ENCODE results near the gene FAM169A.

The FAM169A gene

DNA sequence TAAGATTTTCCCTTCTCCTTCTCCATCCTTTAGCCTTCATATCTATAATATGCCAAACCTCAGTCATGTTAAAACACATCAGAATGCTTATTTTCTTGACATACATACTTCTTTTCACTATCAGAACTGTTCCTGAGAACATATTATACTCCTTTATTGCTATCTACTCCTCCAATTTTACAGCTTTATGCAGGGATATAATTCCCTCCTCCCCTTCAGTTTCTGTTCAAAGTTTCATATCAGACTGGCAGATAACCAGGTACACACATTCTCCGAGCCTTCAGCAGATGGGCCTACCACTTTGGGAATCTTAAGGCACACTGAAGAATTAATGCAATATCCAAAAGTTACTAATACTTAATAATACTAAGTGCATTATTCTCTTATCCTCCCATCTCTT is 29.1 kb downstream of the FAM169A start:
- no peaks in the 10 kb centered on the region for H3K27me3 ChIP-seq
- H3K36me3 ChIP-seq = no peaks in the 10 kb centered on the region
- TF ChIP-seq, protein P1, sequence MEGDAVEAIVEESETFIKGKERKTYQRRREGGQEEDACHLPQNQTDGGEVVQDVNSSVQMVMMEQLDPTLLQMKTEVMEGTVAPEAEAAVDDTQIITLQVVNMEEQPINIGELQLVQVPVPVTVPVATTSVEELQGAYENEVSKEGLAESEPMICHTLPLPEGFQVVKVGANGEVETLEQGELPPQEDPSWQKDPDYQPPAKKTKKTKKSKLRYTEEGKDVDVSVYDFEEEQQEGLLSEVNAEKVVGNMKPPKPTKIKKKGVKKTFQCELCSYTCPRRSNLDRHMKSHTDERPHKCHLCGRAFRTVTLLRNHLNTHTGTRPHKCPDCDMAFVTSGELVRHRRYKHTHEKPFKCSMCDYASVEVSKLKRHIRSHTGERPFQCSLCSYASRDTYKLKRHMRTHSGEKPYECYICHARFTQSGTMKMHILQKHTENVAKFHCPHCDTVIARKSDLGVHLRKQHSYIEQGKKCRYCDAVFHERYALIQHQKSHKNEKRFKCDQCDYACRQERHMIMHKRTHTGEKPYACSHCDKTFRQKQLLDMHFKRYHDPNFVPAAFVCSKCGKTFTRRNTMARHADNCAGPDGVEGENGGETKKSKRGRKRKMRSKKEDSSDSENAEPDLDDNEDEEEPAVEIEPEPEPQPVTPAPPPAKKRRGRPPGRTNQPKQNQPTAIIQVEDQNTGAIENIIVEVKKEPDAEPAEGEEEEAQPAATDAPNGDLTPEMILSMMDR (IDR thresholded peaks at IDR 0.05) = no peak
- peaks cover 11% of the 10 kb centered on the region for H3K9me3 ChIP-seq
- no peaks in the 10 kb centered on the region for H3K4me1 ChIP-seq (ENCODE audit: control insufficient read depth in 1 of 2, insufficient read depth in 1 of 2, low read depth in 1 of 2, low read length in 1 of 2)
- no peak overlapping the region for H3K4me3 ChIP-seq (ENCODE audit: low read depth in 1 of 2, low read length in 1 of 2)
- no peak overlapping the region for H3K27ac ChIP-seq

DNA sequence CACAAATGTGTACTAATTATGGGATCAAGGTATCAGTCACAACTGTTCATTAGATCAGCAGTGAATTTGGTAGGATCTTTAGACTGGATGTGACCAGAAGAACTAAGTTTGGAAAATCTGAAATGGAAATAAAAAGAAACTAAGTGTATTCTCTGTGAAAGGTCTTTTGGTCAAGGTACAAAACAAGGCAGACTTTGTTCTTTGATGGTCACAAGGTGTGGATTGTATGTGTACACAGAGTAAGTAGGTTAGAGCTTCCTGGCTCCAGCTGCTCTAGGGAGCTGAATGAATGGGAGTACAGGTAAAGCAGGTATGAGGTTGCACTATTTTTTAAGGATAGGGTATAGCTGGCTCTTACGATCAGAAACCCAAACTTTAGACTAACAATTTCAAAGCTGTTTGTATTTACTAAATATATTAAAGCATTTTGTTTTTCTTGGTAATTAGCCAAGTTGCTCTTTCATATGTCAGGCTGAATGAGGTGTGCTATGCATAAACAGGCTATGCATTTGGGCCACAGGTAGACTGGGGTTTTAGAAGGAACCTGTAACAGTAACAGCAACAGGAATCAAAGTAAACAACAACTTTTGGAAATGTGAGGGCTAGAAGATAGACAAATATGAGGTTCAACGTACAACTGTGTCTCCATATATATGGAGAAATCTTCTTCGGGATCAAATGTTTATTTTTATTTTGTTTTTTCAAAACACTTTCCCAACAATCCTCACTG is 32.5 kb downstream of the FAM169A start:
- Histone ChIP-seq H3K4me1 (ENCODE audit: control insufficient read depth in 1 of 2, insufficient read depth in 1 of 2, low read depth in 1 of 2, low read length in 1 of 2) (no peaks in the 10 kb centered on the region), H3K9me3 (peaks cover 5% of the 10 kb centered on the region), H3K27ac (no peak overlapping the region), H3K36me3 (no peaks in the 10 kb centered on the region), H3K4me3 (ENCODE audit: low read depth in 1 of 2, low read length in 1 of 2) (no peak overlapping the region), H3K27me3 (no peaks in the 10 kb centered on the region)
- TF ChIP-seq, protein P1 (IDR thresholded peaks at IDR 0.05) = no peak

DNA sequence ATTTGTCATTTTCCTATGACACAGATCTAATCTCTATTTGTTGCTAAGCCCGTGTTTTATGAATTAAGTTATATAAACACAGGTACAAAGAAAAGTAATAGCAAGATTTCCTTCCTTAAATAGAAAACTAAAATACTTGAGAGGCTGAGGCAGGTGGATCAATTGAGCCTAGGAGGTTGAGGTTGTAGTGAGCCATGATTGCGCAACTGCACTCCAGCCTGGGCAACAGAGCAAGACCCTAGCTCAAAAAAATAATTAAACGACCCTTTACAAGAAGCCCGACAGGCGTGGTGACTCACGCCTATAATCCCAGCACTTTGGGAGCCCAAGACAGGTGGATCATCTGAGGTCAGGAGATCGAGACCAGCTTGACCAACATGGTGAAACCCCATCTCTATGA is 36.8 kb downstream of the FAM169A start:
- H3K27ac ChIP-seq = no peak overlapping the region
- H3K36me3 ChIP-seq = no peaks in the 10 kb centered on the region
- no peaks in the 10 kb centered on the region for H3K4me1 ChIP-seq (ENCODE audit: control insufficient read depth in 1 of 2, insufficient read depth in 1 of 2, low read depth in 1 of 2, low read length in 1 of 2)
- H3K9me3 ChIP-seq = no peaks in the 10 kb centered on the region
- H3K27me3 ChIP-seq = no peaks in the 10 kb centered on the region
- H3K4me3 ChIP-seq (ENCODE audit: low read depth in 1 of 2, low read length in 1 of 2) = no peak overlapping the region
- TF ChIP-seq, protein P1 (IDR thresholded peaks at IDR 0.05) = no peak

DNA sequence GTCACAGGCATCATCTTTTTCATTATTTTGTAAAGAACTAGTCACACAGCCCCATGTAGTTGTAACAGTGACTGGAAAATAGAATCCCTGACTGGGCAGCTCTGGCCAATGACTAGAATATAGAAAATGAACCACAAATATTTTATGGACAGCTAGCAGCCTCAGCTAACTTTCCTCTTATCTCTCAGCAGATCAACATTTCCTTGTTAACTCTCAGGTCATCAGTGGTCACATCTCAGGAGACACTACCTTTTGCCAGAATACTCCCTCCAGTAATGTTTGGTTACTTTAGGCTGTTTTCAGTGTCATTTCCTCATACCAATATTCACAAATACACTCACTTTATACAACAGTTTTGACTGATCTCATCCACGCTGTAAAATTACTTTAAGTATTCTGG is 43.9 kb downstream of the FAM169A start:
- H3K27ac ChIP-seq = no peak overlapping the region

DNA sequence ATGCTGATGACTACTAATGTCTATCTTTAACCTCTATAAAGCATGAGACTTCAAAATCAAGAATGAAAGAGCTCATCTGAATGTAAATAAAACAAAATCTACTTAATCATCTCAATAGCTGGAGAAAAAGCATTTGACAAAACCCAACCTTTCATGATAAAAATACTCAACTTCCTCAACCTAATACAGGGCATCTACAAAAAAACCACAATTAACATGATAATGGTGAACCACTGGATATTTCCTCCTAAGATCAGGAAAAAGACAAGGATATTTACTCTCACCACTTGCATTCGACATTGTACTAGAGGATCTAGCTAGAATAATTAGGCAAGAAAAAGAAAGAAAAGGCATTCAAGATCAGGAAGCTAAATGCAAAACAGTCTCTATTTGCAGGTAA is 49.3 kb downstream of the FAM169A start:
- Histone ChIP-seq H3K27me3 (no peaks in the 10 kb centered on the region), H3K4me1 (ENCODE audit: control insufficient read depth in 1 of 2, insufficient read depth in 1 of 2, low read depth in 1 of 2, low read length in 1 of 2) (no peaks in the 10 kb centered on the region), H3K36me3 (no peaks in the 10 kb centered on the region), H3K9me3 (no peaks in the 10 kb centered on the region), H3K27ac (no peak overlapping the region), H3K4me3 (ENCODE audit: low read depth in 1 of 2, low read length in 1 of 2) (no peak overlapping the region)
- TF ChIP-seq, protein P1 (IDR thresholded peaks at IDR 0.05) = no peak

More for the DNA sequence above, 43.9 kb downstream of the FAM169A start:
- no peaks in the 10 kb centered on the region for H3K36me3 ChIP-seq
- no peaks in the 10 kb centered on the region for H3K9me3 ChIP-seq
- TF ChIP-seq, protein P1 (IDR thresholded peaks at IDR 0.05) = no peak
- no peak overlapping the region for H3K4me3 ChIP-seq (ENCODE audit: low read depth in 1 of 2, low read length in 1 of 2)
- H3K4me1 ChIP-seq (ENCODE audit: control insufficient read depth in 1 of 2, insufficient read depth in 1 of 2, low read depth in 1 of 2, low read length in 1 of 2) = no peaks in the 10 kb centered on the region
- H3K27me3 ChIP-seq = no peaks in the 10 kb centered on the region

Measured in neutrophil (primary cell).